K562 (cell line): ENCODE measurements around the gene SLC22A23. TPM values are rescaled to one million over a fixed set of nuclear protein-coding genes. Genes with fewer than 3 reads are reported as not detected.

ENCODE experiments used
- BACH1 ChIP-seq: fragments of 200-800 bp; sonication (Bioruptor generic); IDR thresholded peaks from 2 replicates; pipeline ENCODE4 v1.6.1; 2016; ENCODE audit warnings: missing genetic modification characterization, missing compliant biosample characterization
- E2F4 ChIP-seq: sonication (generic); formaldehyde crosslinking; IDR thresholded peaks from 2 replicates; pipeline ENCODE4 v1.8.0; 2022; ENCODE audit warnings: mild to moderate bottlenecking, low read depth, missing genetic modification reagents
- FOXO4 ChIP-seq: fragments of 450-650 bp; formaldehyde crosslinking; IDR thresholded peaks from 2 replicates; pipeline ENCODE4 v1.4.0; 2020; ENCODE audit warnings: mild to moderate bottlenecking, moderate library complexity
- GATAD2A ChIP-seq: fragments of 450-650 bp; IDR thresholded peaks from 2 replicates; pipeline ENCODE4 v1.6.1; 2017
- KHSRP ChIP-seq: fragments of 450-650 bp; IDR thresholded peaks from 2 replicates; pipeline ENCODE4 v1.6.1; 2017
- MAFG ChIP-seq: fragments of 450-650 bp; conservative IDR thresholded peaks from 2 replicates; pipeline ENCODE4 v1.6.1; 2016; ENCODE audit warnings: missing genetic modification characterization, missing compliant biosample characterization
- MYNN ChIP-seq, 2 experiments: sonication (generic); formaldehyde crosslinking in 1 of 2; IDR thresholded peaks; 2 replicates each; pipeline versions ENCODE4 v1.5.0 to v1.6.1; 2016 to 2020; ENCODE audit warnings: antibody characterized with exemption in 1 of 2, missing genetic modification reagents in 1 of 2
- SIX5 ChIP-seq, 2 experiments: IDR thresholded peaks; 2 replicates each; pipeline ENCODE4 v1.6.1; 2011; ENCODE audit warnings: low read length in 2 of 2, borderline replicate concordance in 1 of 2, low read depth in 1 of 2, mild to moderate bottlenecking in 1 of 2, moderate library complexity in 1 of 2; ENCODE audit not compliant: insufficient read depth in 1 of 2
- SMAD1 ChIP-seq: fragments of 150-350 bp; IDR thresholded peaks from 2 replicates; pipeline ENCODE4 v1.6.1; 2014; ENCODE audit warnings: low read length, low read depth; ENCODE audit not compliant: partially characterized antibody
- SOX6 ChIP-seq: fragments of 450-650 bp; IDR thresholded peaks from 2 replicates; pipeline ENCODE4 v1.6.1; 2014; ENCODE audit warnings: mild to moderate bottlenecking
- TBL1XR1 ChIP-seq, 2 experiments: IDR thresholded peaks; 2 replicates each; pipeline ENCODE4 v1.6.1; 2012; ENCODE audit warnings: improper control_type of control experiment in 2 of 2, low read length in 2 of 2, mild to moderate bottlenecking in 1 of 2
- ZNF707 ChIP-seq: fragments of 250-450 bp; sonication (Bioruptor Pico); conservative IDR thresholded peaks from 2 replicates; pipeline ENCODE4 v1.8.0; 2022; ENCODE audit warnings: inconsistent platforms, mild to moderate bottlenecking, moderate library complexity
- polyA plus RNA-seq, 8 experiments: library from polyadenylated mRNA; depleted of rRNA in 4 of 8; stranded (reverse) in 5 of 8; unstranded in 3 of 8; fragments of >200 nt; fragmentation: Nextera tagmentation in 2 of 8; fragmentation: Illumina TruSeq in 1 of 8; extraction: Ambion mirVana in 2 of 8; extraction: Trizol in 1 of 8; gene quantifications; 2 replicates each; pipeline versions ENCODE4 v1.2.1 to v1.2.3, GENCODE V29; 2011 to 2014; ENCODE audit warnings: inconsistent platforms in 1 of 8, missing spikeins in 1 of 8
- total RNA-seq, 7 experiments: library from RNA; depleted of rRNA in 6 of 7; stranded (reverse); fragments of >200 nt in 6 of 7; fragmentation: Illumina TruSeq in 2 of 7; extraction: Trizol in 2 of 7; gene quantifications; 2 replicates each; pipeline versions ENCODE4 v1.2.1 to v1.2.3, GENCODE V29; 2011 to 2021; ENCODE audit warnings: low replicate concordance in 1 of 7
- TF ChIP-seq, protein P1 (sequence below): fragments of 450-650 bp; IDR thresholded peaks from 2 replicates; pipeline ENCODE4 v1.6.1; 2016; ENCODE audit warnings: mild to moderate bottlenecking, moderate library complexity

The SLC22A23 gene
- total and polyA plus RNA-seq, 9 of the 15 experiments (the other 6 are each of a cell fraction or from before 2014, with no cell fraction given) = 0.30 to 8.7 (median 2.5) TPM

- TF ChIP-seq, protein P1, sequence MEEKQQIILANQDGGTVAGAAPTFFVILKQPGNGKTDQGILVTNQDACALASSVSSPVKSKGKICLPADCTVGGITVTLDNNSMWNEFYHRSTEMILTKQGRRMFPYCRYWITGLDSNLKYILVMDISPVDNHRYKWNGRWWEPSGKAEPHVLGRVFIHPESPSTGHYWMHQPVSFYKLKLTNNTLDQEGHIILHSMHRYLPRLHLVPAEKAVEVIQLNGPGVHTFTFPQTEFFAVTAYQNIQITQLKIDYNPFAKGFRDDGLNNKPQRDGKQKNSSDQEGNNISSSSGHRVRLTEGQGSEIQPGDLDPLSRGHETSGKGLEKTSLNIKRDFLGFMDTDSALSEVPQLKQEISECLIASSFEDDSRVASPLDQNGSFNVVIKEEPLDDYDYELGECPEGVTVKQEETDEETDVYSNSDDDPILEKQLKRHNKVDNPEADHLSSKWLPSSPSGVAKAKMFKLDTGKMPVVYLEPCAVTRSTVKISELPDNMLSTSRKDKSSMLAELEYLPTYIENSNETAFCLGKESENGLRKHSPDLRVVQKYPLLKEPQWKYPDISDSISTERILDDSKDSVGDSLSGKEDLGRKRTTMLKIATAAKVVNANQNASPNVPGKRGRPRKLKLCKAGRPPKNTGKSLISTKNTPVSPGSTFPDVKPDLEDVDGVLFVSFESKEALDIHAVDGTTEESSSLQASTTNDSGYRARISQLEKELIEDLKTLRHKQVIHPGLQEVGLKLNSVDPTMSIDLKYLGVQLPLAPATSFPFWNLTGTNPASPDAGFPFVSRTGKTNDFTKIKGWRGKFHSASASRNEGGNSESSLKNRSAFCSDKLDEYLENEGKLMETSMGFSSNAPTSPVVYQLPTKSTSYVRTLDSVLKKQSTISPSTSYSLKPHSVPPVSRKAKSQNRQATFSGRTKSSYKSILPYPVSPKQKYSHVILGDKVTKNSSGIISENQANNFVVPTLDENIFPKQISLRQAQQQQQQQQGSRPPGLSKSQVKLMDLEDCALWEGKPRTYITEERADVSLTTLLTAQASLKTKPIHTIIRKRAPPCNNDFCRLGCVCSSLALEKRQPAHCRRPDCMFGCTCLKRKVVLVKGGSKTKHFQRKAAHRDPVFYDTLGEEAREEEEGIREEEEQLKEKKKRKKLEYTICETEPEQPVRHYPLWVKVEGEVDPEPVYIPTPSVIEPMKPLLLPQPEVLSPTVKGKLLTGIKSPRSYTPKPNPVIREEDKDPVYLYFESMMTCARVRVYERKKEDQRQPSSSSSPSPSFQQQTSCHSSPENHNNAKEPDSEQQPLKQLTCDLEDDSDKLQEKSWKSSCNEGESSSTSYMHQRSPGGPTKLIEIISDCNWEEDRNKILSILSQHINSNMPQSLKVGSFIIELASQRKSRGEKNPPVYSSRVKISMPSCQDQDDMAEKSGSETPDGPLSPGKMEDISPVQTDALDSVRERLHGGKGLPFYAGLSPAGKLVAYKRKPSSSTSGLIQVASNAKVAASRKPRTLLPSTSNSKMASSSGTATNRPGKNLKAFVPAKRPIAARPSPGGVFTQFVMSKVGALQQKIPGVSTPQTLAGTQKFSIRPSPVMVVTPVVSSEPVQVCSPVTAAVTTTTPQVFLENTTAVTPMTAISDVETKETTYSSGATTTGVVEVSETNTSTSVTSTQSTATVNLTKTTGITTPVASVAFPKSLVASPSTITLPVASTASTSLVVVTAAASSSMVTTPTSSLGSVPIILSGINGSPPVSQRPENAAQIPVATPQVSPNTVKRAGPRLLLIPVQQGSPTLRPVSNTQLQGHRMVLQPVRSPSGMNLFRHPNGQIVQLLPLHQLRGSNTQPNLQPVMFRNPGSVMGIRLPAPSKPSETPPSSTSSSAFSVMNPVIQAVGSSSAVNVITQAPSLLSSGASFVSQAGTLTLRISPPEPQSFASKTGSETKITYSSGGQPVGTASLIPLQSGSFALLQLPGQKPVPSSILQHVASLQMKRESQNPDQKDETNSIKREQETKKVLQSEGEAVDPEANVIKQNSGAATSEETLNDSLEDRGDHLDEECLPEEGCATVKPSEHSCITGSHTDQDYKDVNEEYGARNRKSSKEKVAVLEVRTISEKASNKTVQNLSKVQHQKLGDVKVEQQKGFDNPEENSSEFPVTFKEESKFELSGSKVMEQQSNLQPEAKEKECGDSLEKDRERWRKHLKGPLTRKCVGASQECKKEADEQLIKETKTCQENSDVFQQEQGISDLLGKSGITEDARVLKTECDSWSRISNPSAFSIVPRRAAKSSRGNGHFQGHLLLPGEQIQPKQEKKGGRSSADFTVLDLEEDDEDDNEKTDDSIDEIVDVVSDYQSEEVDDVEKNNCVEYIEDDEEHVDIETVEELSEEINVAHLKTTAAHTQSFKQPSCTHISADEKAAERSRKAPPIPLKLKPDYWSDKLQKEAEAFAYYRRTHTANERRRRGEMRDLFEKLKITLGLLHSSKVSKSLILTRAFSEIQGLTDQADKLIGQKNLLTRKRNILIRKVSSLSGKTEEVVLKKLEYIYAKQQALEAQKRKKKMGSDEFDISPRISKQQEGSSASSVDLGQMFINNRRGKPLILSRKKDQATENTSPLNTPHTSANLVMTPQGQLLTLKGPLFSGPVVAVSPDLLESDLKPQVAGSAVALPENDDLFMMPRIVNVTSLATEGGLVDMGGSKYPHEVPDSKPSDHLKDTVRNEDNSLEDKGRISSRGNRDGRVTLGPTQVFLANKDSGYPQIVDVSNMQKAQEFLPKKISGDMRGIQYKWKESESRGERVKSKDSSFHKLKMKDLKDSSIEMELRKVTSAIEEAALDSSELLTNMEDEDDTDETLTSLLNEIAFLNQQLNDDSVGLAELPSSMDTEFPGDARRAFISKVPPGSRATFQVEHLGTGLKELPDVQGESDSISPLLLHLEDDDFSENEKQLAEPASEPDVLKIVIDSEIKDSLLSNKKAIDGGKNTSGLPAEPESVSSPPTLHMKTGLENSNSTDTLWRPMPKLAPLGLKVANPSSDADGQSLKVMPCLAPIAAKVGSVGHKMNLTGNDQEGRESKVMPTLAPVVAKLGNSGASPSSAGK = no peak
- no peak for TF ChIP-seq SMAD1
- TF ChIP-seq E2F4 = no peak
- TF ChIP-seq SOX6 = peak; percentile 30; the same call in 1 of the 2 replicates
- no peak for TF ChIP-seq MYNN (IDR thresholded peaks at IDR 0.05)
- TF ChIP-seq MYNN (CRISPR knock-in tag; IDR thresholded peaks at IDR 0.05) = no peak
- 0 out of 2 replicates have a peak, but pooled peaks have one; percentile 9 for TF ChIP-seq MAFG (tag)
- TF ChIP-seq FOXO4 = no peak
- TF ChIP-seq KHSRP = no peak
- TF ChIP-seq TBL1XR1 (IDR thresholded peaks at IDR 0.05; ENCODE audit: low read length in 2 of 2) = 0 out of 4 replicates have a peak, but pooled peaks of 1 of the 2 experiments have one; percentile 13
- no peak for TF ChIP-seq BACH1 (tag)
- TF ChIP-seq ZNF707 (CRISPR knock-in tag) = no peak
- TF ChIP-seq GATAD2A = 0 out of 2 replicates have a peak, but pooled peaks have one; percentile 41
- no peak for TF ChIP-seq SIX5 (IDR thresholded peaks at IDR 0.05; ENCODE audit: borderline replicate concordance in 1 of 2, insufficient read depth in 1 of 2, low read depth in 1 of 2, low read length in 2 of 2)
Observed at GRCh38 chr6:3390698-3391097, 66.2 kb downstream of the SLC22A23 start (continued).
